Measurements from ENCODE around the gene C6orf52. TPM values are rescaled to one million over a fixed set of nuclear protein-coding genes. Genes with fewer than 3 reads are reported as not detected.

The C6orf52 gene
- total and polyA plus RNA-seq, 2 donors (not counting 3 experiments of a cell fraction or from before 2014, with no cell fraction given) = 0.54 TPM; not detected in 1

DNA sequence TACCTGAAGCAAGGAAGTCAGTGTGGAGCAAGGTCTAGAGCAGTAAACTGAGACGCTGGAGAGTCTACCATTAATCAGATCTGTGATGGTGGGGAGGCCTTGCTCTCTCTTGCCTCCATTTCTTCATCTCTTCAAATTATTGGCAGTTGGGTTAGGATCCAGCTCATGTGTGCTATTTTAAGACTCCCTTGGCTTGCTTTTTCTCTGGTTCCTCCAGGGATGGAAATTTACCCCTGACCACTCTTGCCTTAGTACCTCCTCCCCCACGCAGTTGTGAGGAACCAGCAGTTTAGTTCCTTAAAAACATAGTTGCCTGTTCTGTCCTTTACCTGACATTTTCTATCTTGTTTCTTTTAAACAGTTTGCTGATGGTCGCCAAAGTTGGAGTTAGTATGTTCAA is 35.8 kb upstream of the C6orf52 start:
- no peaks in the 10 kb centered on the region for H3K79me2 ChIP-seq (ENCODE audit: control insufficient read depth, insufficient read depth, low read length)
- peaks cover 5% of the 10 kb centered on the region for H3K4me1 ChIP-seq (ENCODE audit: control insufficient read depth, extremely low read depth, insufficient read depth, low read length)
- no peaks in the 10 kb centered on the region for H3K27me3 ChIP-seq (ENCODE audit: control insufficient read depth in 2 of 2, insufficient read depth in 2 of 2, low read length in 2 of 2)
- H3K36me3 ChIP-seq (ENCODE audit: control insufficient read depth in 2 of 2, extremely low read depth in 1 of 2, insufficient read depth in 2 of 2, low read length in 2 of 2) = peaks cover 0 to 4% of the 10 kb centered on the region in 2 experiments
- no peak overlapping the region for H3K9ac ChIP-seq (replicated peaks; ENCODE audit: extremely low read depth, insufficient read depth, low read length)
- POLR2A ChIA-PET = interaction anchor here (1.6 kb wide), 1 partner anchor 14 kb away, joined by 3 read pairs; no protein-coding TSS in a partner anchor
- BruUV-seq (replicated peaks) = no TSS peak
- no peaks in the 10 kb centered on the region for H3K9me3 ChIP-seq (replicated peaks; ENCODE audit: control insufficient read depth, insufficient read depth, low read length)
- no peak for FAIRE-seq
- no peaks in the 10 kb centered on the region for H3K9me1 ChIP-seq (replicated peaks; ENCODE audit: control insufficient read depth, extremely low read depth, insufficient read depth, low read length)
- dilution Hi-C loops (cut with MboI; ENCODE audit: extremely low pct_ligation_motif_present, low sequenced_read_pairs) = no loop called here
- intact Hi-C loops (cut with micrococcal nuclease) = no loop called here
- CTCF ChIA-PET = no interaction called here
- no peak for DNase-seq (ENCODE audit: low read depth, low spot score)
- no peak overlapping the region for H3K4me2 ChIP-seq (ENCODE audit: insufficient read depth, low read length)
- H3K27ac ChIP-seq (ENCODE audit: insufficient read depth, low read depth, low read length) = no peak overlapping the region
- no peak overlapping the region for H2AFZ ChIP-seq (ENCODE audit: low read depth, low read length)
- no peaks in the 10 kb centered on the region for H4K20me1 ChIP-seq (replicated peaks; ENCODE audit: control insufficient read depth, extremely low read depth, insufficient read depth, low read length)
- H3K4me3 ChIP-seq (replicated peaks in 1 of 3; ENCODE audit: insufficient read depth in 1 of 3, low read depth in 1 of 3, low read length in 3 of 3) = no peak overlapping the region
- TF ChIP-seq GATA2 (IDR thresholded peaks at IDR 0.05; ENCODE audit: insufficient read depth, insufficient read length, low read depth, low read length) (no peak), POLR2A (IDR thresholded peaks at IDR 0.05; ENCODE audit: low read depth, low read length) (no peak), FOS (IDR thresholded peaks at IDR 0.05; ENCODE audit: borderline replicate concordance, insufficient read depth, low read length) (no peak), JUN (IDR thresholded peaks at IDR 0.05; ENCODE audit: borderline replicate concordance, insufficient read depth, insufficient read length, low read depth) (no peak), EZH2 (IDR thresholded peaks at IDR 0.05; ENCODE audit: borderline replicate concordance, low read depth, low read length, severe bottlenecking) (no peak), POLR2AphosphoS5 (IDR thresholded peaks at IDR 0.05; ENCODE audit: insufficient read depth, low read depth, low read length) (no peak), MYC (IDR thresholded peaks at IDR 0.05; ENCODE audit: low read depth, low read length) (no peak)
- TF ChIP-seq, protein P1, sequence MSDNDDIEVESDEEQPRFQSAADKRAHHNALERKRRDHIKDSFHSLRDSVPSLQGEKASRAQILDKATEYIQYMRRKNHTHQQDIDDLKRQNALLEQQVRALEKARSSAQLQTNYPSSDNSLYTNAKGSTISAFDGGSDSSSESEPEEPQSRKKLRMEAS (IDR thresholded peaks at IDR 0.05; ENCODE audit: insufficient read depth, insufficient read length) = no peak
- TF ChIP-seq, protein P2, sequence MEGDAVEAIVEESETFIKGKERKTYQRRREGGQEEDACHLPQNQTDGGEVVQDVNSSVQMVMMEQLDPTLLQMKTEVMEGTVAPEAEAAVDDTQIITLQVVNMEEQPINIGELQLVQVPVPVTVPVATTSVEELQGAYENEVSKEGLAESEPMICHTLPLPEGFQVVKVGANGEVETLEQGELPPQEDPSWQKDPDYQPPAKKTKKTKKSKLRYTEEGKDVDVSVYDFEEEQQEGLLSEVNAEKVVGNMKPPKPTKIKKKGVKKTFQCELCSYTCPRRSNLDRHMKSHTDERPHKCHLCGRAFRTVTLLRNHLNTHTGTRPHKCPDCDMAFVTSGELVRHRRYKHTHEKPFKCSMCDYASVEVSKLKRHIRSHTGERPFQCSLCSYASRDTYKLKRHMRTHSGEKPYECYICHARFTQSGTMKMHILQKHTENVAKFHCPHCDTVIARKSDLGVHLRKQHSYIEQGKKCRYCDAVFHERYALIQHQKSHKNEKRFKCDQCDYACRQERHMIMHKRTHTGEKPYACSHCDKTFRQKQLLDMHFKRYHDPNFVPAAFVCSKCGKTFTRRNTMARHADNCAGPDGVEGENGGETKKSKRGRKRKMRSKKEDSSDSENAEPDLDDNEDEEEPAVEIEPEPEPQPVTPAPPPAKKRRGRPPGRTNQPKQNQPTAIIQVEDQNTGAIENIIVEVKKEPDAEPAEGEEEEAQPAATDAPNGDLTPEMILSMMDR (IDR thresholded peaks at IDR 0.05; ENCODE audit: extremely low read depth in 1 of 2, insufficient read depth in 1 of 2, low read depth in 1 of 2, low read length in 2 of 2) = no peak

Data from endothelial cell of umbilical vein (primary cell).